Activated T-cell treated with anti-CD3 and anti-CD28 coated beads, Interleukin-2, amount 50 U/mL, for 48 hours (primary cell): ENCODE data around the gene RBMX.
"Not testable (repeated sequence)": the region's sequence is repeated elsewhere in the genome, so short reads cannot be mapped to it uniquely, and the experiment has no call there.

ENCODE experiments used
- DNase-seq, 2 experiments: peaks; one replicate each; pipeline ENCODE4 v3.0.0-alpha.2; 2020

RBMX gene

GRCh38 chrX:136880452-136881013, at the start of gene RBMX:
Gene RBMX (minus strand): TSS chrX:136880725. CDS start chrX:136879427, 1,298 bp downstream.
- DNase-seq = peak; percentile 89 to 90

- not testable (repeated sequence) for DNase-seq
Observed at GRCh38 chrX:136921438-136921837, 40.9 kb upstream of the RBMX start.

GRCh38 chrX:136920001-136920400, 39.5 kb upstream of the RBMX start:
- DNase-seq = no peak

DNA sequence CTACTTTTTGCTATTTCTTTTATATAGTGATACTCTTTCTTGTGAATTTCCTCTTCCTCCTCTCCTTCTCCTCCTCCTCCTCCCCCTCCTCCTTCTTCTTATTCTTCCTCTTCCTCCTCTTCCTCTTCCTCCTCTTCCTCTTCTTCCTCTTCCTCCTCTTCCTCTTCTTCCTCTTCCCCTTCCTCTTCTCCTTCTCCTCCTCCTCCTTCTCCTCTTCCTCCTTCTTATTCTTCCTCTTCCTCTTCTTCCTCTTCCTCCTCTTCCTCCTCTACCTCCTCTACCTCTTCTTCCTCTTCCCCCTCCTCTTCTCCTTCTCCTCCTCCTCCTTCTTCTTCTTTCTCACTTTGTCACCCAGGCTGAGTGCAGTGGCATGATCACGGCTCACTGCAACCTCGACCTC, 36.3 kb upstream of the RBMX start:
- DNase-seq = no peak

DNA sequence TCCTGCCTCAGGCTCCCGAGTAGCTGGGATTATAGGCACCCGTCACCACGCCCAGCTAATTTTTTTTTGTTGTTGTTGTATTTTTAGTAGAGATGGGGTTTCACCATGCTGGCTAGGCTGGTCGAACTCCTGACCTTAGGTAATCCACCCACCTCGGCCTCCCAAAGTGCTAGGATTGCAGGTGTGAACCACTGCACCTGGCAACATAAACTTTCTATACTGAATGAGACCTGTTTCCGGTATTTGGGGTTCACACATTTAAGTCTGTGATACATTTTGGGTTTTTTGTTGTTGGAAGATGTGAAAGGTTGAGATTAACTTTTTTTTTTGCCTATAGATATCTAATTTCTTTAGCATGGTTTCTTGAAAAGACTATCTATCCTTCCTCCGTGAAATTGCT, 31.1 kb upstream of the RBMX start:
- DNase-seq = not testable (repeated sequence)

- DNase-seq = no peak
Observed at GRCh38 chrX:136911253-136911652, 30.7 kb upstream of the RBMX start.

- no peak for DNase-seq
Observed at GRCh38 chrX:136910565-136911035, 30.1 kb upstream of the RBMX start.

DNA sequence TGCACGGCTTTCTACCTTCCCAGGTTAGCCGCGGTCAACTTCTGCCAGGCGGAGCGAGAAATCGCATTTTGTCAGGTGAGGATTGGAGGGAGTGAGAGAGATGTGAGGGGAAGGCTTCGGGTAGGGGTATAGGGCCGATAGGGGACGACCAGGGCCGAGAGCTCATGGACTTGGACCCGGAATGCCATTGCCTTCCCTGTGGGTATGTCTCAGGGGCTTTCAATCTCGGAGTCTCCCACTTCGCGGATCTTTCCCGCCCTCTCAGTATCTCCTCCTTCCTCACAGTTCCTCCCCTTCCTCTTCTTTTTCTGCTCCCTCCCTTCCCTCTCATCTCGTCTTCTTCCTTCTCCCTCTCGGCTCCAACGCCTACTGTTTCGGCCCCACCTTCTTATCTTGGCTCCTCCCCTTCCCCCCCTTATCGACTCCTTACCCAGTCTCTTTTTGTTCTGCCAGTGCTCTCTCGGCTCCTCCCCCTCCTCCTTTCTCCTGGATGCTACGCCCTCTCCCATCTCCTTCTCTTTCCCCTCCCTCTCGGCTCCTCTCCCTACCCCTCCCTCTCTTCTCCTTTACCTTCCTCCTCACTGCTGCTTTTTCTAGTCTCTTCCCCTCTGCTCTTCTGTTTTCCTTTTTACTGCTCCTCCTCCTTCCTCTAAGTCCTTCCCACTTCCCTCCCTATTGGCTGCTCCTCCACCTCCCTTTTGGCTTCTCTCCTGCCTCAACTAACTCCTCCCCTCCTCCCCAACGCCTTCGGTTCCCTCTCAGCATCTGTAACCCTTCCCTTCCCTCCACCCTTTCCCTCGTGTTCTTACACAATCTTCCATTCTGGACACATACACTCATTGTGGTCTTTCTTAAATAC, 29.4 kb upstream of the RBMX start:
- peak; percentile 72 to 78 for DNase-seq

DNA sequence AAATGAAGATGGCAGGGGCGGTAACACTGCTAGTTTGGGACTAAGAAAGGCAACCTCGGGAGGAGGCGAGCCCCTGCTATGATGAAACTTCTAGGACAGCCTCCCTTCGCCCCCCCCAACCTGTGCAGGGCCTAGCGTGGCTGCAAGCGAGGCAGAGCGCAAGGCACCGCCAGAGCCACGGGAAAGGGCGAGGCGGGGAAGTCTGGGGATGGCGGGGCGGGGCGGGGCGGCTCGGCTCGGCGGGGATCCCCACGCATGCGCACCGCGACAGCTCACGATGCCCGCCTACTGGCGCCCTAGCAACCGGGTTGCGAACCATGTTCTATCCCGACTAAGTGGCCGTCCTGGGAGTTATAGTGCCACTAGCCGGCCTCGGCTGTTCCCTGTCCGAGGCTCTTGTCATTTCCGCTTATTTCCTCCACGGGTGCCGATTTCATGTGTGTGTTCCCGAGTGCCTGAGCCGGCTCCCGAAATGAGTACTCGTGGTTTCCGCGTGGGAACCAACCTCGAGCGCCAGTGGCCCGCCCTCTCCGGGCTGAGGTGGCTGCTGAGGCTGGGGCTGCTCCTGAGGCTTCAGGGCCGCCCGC, 28.7 kb upstream of the RBMX start:
- DNase-seq = peak; percentile 80 to 83

- DNase-seq = no peak
Observed at GRCh38 chrX:136907621-136908020, 27.1 kb upstream of the RBMX start.

DNA sequence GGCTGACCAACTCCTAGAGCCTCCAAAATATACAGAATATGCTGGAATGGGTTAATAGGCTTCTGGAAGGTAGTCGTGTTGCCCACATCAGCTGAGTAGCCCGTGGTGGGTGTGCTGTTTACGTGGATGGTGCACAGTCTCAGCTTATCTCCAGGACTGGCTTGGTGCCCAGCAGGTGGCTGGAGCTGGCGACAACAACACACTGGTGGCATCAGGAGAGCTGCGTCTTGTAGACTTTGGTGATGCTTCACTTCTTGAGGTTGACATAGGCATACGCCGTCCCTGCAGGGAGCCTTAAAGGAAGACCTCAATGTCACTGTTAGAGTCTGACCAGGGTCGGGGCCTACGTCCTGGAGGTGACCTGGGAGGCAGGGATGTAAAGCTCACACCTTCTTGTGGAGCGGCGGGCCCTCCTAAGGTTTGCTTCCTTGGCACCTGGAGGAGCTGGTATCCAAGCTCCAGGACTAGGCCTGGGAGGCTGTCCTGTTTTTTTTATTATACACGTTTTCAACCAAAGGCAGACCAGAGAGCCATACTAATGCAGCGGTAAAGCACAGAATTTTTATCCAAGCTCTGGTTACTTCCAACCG, 26.5 kb upstream of the RBMX start:
- DNase-seq = no peak

- DNase-seq = not testable (repeated sequence)
Observed at GRCh38 chrX:136904067-136904466, 23.5 kb upstream of the RBMX start.

DNA sequence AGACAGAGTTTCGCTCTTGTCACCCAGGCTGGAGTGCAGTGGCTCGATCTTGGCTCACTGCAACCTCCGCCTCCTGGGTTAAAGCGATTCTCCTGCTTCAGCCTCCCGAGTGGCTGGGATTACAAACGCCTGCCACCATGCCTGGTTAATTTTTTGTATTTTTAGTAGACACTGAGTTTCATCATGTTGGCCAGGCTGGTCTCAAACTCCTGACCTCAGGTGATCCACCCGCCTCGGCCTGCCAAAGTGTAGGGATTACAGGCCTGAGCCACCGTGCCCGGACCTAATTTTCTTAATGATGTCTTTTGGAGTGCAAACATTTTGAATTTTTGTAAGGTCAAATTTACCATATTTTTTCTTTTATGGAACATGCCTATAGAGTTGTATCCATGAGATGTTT, 19.5 kb upstream of the RBMX start:
- not testable (repeated sequence) for DNase-seq

DNA sequence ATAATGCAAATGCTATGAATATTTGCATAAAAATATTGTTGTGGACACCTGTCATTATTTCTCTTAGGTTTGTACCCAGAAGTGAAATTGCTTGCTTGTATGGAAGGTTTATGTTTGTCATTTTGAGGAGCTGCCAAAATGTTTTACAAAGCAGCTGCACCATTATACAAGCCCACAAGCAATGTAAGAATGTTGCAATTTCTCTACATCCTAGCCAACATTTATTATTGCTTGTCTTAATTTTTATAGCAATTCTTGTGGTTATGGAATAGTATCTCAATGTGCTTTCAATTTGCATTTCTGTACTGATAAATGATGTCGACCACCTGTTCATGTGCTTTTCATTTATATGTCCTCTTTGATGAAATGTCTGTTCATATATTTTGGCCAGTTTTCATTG, 18.7 kb upstream of the RBMX start:
- no peak for DNase-seq

- not testable (repeated sequence) for DNase-seq
Observed at GRCh38 chrX:136898752-136899151, 18.2 kb upstream of the RBMX start.

GRCh38 chrX:136896121-136896914, 15.8 kb upstream of the RBMX start:
- DNase-seq = no peak

GRCh38 chrX:136892412-136892811, 11.9 kb upstream of the RBMX start:
- DNase-seq = no peak

DNA sequence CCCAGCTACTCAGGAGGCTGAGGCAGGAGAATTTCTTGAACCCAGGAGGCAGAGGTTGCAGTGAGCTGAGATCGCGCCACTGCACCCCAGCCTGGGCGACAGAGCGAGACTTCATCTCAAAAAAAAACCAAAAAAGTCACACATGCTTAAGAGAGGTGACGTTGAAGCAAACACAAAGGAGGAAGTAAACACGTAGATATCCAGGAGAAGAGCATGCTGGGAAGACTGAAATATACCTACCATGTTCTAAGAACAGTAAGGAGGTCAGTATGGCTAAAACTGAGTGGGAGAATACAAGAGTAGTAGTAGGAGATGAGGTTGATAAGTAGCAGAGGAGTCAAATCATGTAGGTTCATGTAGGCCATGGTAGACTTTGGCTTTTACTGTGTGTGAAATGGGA, 10.1 kb upstream of the RBMX start:
- DNase-seq = not testable (repeated sequence)

GRCh38 chrX:136889269-136889668, 8.7 kb upstream of the RBMX start:
- DNase-seq = no peak

- peak; percentile 49 to 59 for DNase-seq
Observed at GRCh38 chrX:136880003-136880451, 498 bp downstream of the RBMX start.

GRCh38 chrX:136879001-136879687, 1.4 kb downstream of the RBMX start:
- DNase-seq = no peak

DNA sequence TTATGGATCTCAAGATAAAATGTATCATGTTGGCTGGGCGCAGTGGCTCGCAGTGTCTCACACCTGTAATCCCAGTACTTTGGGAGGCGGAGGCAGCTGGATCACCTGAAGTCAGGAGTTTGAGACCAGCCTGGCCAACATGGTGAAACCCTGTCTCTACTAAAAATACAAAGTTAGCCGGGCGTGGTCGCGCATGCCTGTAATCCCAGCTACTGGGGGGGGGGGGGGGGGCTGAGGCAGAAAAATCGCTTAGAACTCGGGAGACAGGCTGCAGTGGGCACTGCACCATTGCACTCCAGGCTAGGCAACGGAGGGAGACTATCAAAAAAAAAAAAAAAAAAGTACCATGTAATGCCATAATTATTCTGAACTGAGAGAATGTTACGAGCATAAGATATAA, 2.1 kb downstream of the RBMX start:
- DNase-seq = no peak
